Mucosa of descending colon (tissue), 3 donors: ENCODE results near the gene C2CD3. TPM values are rescaled to one million over a fixed set of nuclear protein-coding genes. Genes with fewer than 3 reads are reported as not detected.
"Not testable (repeated sequence)": the region's sequence is repeated elsewhere in the genome, so short reads cannot be mapped to it uniquely, and the experiment has no call there.

ENCODE experiments used
- ATAC-seq: fragments of 200-7000 bp; cut with Tn5 transposase; one replicate; pipeline ENCODE4 v1.9.1; 2020; ENCODE audit warnings: mild to moderate bottlenecking, moderate library complexity
- DNase-seq, 3 donors: peaks; one replicate each; pipeline ENCODE4 v3.0.0-alpha.2; 2020
- H3K36me3 ChIP-seq: fragments of 200-600 bp; one replicate; pipeline ENCODE4 v1.8.0; 2021; ENCODE audit warnings: low read depth, mild to moderate bottlenecking
- H3K4me1 ChIP-seq: fragments of 200-600 bp; one replicate; pipeline ENCODE4 v1.8.0; 2021; ENCODE audit warnings: low read depth, mild to moderate bottlenecking
- H3K4me3 ChIP-seq: fragments of 200-600 bp; one replicate; pipeline ENCODE4 v1.8.0; 2021; ENCODE audit warnings: mild to moderate bottlenecking
- H3K9me3 ChIP-seq: fragments of 200-600 bp; one replicate; pipeline ENCODE4 v1.8.0; 2021; ENCODE audit warnings: mild to moderate bottlenecking
- intact Hi-C, 2 donors: fragments of 100-400 bp; cut with DNase I in 1 of 2; cut with micrococcal nuclease in 1 of 2; formaldehyde crosslinking; loops; one replicate each; pipeline versions ENCODE4 v1.11.0 to v1.11.1; 2022; cut with DNase I, micrococcal nuclease
- total RNA-seq, 3 donors: library from RNA; stranded (reverse); fragmentation: NEBNext Ultra II Directional in 2 of 3; extraction: Animal tissue kit (Norgen Biotek cat#: 25700) in 2 of 3; gene quantifications; one replicate each; pipeline versions ENCODE4 v1.2.1 to v1.2.4, GENCODE V29; 2021 to 2023
- TF ChIP-seq, protein P1 (sequence below): fragments of 200-600 bp; IDR thresholded peaks from one replicate; pipeline ENCODE4 v1.8.0; 2022; ENCODE audit warnings: antibody characterized with exemption, mild to moderate bottlenecking
- donor health status: DM: no; HTN: no; CAD: no; lungs with moderate emphysema.
- donor health status: DM: no; HTN: no; CAD: no.
- donor health status: DM: no; HTN: yes; CAD: no.

The C2CD3 gene
- total RNA-seq, 3 donors from 2014 or later, result 22.3 to 37.2 (median 32.1) TPM

DNA sequence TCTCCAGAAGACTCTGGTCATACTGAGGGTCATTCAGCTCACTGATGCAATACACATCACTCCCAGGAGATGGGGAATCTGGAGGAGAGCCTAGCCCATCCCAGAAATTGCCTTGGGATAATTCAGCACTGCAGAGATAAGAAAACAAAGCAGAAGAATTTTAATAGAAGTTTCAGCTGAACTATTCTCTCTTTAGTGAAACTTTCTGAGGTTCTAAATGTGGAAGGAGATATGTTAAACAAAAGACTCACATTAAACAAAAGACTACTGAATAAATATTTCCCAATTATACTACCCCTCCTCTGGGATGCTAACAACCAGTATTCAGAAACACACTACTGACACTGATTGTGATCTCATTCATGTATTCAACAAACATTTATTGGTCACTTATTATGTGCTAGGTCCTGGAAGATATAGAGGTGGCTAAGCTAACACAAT, 47.8 kb downstream of the C2CD3 start:
- H3K9me3 ChIP-seq, result no peaks in the 10 kb centered on the region
- no peak overlapping the region for H3K4me3 ChIP-seq
- no peaks in the 10 kb centered on the region for H3K4me1 ChIP-seq
- DNase-seq, result no peak
- no peak for ATAC-seq
- intact Hi-C loops, result no loop called here
- TF ChIP-seq, protein P1, sequence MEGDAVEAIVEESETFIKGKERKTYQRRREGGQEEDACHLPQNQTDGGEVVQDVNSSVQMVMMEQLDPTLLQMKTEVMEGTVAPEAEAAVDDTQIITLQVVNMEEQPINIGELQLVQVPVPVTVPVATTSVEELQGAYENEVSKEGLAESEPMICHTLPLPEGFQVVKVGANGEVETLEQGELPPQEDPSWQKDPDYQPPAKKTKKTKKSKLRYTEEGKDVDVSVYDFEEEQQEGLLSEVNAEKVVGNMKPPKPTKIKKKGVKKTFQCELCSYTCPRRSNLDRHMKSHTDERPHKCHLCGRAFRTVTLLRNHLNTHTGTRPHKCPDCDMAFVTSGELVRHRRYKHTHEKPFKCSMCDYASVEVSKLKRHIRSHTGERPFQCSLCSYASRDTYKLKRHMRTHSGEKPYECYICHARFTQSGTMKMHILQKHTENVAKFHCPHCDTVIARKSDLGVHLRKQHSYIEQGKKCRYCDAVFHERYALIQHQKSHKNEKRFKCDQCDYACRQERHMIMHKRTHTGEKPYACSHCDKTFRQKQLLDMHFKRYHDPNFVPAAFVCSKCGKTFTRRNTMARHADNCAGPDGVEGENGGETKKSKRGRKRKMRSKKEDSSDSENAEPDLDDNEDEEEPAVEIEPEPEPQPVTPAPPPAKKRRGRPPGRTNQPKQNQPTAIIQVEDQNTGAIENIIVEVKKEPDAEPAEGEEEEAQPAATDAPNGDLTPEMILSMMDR, result no peak
- no peaks in the 10 kb centered on the region for H3K36me3 ChIP-seq

DNA sequence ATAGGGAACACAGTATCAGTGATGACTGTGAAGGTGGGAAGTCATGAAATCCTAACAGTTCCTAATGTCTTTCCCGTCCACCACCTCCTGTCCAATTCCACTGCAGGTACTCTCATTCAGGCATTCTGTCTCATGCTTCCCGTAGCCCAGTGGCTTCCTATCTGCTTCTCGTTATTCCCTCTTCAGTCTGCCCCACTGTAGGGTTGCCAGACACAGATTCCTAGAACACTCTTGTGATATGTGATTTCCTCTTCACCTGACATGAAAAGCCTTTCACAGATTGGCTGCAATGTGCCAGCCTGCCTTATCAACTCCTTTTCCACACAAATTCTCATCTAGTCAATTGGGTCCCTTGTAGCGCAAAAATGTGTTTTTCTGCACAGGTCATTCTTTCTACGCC, 49.0 kb downstream of the C2CD3 start:
- TF ChIP-seq, protein P1, result no peak
- intact Hi-C loops, result no loop called here
- H3K36me3 ChIP-seq, result no peaks in the 10 kb centered on the region
- DNase-seq (no peak), ATAC-seq (no peak)
- no peaks in the 10 kb centered on the region for H3K9me3 ChIP-seq
- H3K4me1 ChIP-seq, result no peaks in the 10 kb centered on the region
- H3K4me3 ChIP-seq, result no peak overlapping the region

DNA sequence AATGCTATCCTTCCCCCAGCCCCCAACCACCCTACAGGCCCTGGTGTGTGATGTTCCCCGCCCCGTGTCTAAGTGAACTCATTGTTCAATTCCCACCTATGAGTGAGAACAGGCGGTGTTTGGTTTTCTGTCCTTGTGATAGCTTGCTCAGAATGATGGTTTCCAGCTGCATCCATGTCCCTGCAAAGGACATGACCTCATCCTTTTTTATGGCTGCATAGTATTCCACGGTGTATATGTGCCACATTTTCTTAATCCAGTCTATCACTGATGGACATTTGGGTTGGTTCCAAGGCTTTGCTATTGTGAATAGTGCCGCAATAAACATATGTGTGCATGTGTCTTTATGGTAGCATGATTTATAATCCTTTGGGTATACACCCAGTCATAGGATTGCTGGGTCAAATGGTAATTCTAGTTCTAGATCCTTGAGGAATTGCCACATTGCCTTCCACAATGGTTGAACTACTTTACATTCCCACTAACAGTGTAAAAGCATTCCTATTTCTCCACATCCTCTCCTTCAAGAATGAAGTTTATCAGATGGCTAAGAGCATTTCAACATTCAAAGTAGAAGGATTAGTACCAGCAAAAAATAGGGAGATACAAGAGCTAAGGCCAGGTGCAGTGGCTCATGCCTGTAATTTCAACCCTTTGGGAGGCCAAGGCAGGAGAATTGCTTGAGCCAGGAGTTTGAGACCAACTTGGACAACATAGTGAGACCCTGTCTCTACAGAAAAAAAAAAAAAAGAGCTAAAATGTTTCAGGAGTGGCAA, 50.4 kb downstream of the C2CD3 start:
- ATAC-seq, H3K9me3 ChIP-seq, intact Hi-C loops, H3K4me1 ChIP-seq, DNase-seq, H3K4me3 ChIP-seq, H3K36me3 ChIP-seq: not testable (repeated sequence)

DNA sequence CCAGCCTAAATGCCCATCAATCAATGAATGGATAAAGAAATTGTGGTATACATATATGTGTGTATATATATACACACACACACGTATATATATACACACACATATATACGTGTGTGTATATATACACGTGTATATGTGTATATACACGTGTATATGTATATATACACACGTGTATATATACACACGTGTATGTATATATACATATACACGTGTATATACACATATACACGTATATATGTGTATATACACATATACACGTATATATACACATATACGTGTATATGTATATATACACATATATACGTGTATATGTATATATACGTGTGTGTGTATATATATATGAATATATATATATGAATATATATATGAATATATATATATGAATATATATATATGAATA, 54.1 kb downstream of the C2CD3 start:
- intact Hi-C loops, result no loop called here
- TF ChIP-seq, protein P1, result no peak
- DNase-seq, result no peak
- no peak for ATAC-seq
- Histone ChIP-seq H3K36me3 (no peaks in the 10 kb centered on the region), H3K4me1 (no peaks in the 10 kb centered on the region), H3K4me3 (no peak overlapping the region), H3K9me3 (no peaks in the 10 kb centered on the region)

DNA sequence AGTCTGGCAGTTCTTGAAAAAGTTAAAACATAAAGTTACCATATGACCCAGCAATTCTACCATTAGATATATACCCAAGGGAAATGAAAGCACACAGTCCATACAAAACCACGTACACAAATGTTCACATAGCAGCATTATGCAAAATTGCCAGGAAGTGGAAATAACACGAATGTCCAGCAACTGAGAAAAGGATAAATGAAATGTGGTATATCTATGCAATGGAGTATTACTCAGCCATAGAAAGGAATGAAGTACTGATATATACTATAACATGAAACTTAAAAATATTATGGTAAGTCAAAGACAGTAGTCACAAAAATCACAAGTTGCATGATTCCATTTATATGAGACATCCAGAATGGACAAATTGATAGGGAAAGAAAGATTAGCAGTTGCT, 57.9 kb downstream of the C2CD3 start:
- Histone ChIP-seq H3K4me1 (no peaks in the 10 kb centered on the region), H3K4me3 (no peak overlapping the region), H3K36me3 (no peaks in the 10 kb centered on the region), H3K9me3 (no peaks in the 10 kb centered on the region)
- TF ChIP-seq, protein P1, result no peak
- intact Hi-C loops, result no loop called here
- no peak for ATAC-seq
- DNase-seq, result no peak

DNA sequence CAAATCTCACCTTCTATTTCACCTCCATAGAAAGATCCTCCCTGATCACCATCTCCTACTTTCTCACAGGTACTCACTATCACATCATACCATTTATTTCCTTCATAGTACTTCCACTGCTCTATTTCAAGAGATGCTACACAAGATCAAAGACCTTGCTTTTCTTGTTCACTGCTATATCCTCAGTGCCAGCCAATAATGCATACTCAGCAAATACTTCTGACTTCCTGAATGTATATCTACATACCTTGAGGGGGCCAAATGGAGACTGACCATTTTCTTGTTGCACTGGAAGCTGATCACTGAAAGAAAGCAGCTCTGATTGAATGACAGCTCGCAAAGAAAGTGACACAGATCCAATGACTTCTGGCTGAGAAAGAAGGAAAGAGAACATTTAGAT, 64.7 kb downstream of the C2CD3 start:
- Histone ChIP-seq H3K36me3 (no peaks in the 10 kb centered on the region), H3K4me3 (no peak overlapping the region), H3K9me3 (no peaks in the 10 kb centered on the region), H3K4me1 (no peaks in the 10 kb centered on the region)
- intact Hi-C loops, result no loop called here
- TF ChIP-seq, protein P1, result no peak
- no peak for DNase-seq
- ATAC-seq, result no peak
